Large intestine (tissue), 3 donors: Measurements from ENCODE around the gene PLPP7. TPM values are rescaled to one million over a fixed set of nuclear protein-coding genes. Genes with fewer than 3 reads are reported as not detected.
A peak's percentile ranks its signal among the peaks of the same experiment; 100 is the strongest.
"Not testable (repeated sequence)": the region's sequence is repeated elsewhere in the genome, so short reads cannot be mapped to it uniquely, and the experiment has no call there.

Source experiments
- DNase-seq, 2 donors: peaks; one replicate each; pipeline versions ENCODE4 v3.0.0 to v3.0.0-alpha.2; 2013
- H3K27ac ChIP-seq: one replicate; pipeline ENCODE4 v1.5.1; 2013; ENCODE audit warnings: low read length
- H3K27me3 ChIP-seq: 2 replicates; pipeline ENCODE4 v1.6.1; 2013; ENCODE audit warnings: low read length; ENCODE audit not compliant: control insufficient read depth, insufficient read depth
- H3K36me3 ChIP-seq: 2 replicates; pipeline ENCODE4 v1.6.1; 2013; ENCODE audit warnings: low read length; ENCODE audit not compliant: control insufficient read depth, insufficient read depth
- H3K4me1 ChIP-seq: one replicate; pipeline ENCODE4 v1.6.1; 2013; ENCODE audit warnings: low read length; ENCODE audit not compliant: control insufficient read depth, insufficient read depth
- H3K4me3 ChIP-seq: one replicate; pipeline ENCODE4 v1.5.1; 2013; ENCODE audit warnings: low read length
- H3K9me3 ChIP-seq: one replicate; pipeline ENCODE4 v1.6.1; 2013; ENCODE audit warnings: mild to moderate bottlenecking, low read depth, low read length, moderate library complexity; ENCODE audit not compliant: control insufficient read depth
- WGBS: methylation state at CpG from one replicate; pipeline ENCODE4 v1.1.5; 2013; ENCODE audit warnings: low lambda C conversion rate; ENCODE audit not compliant: insufficient coverage; 5-methylcytosine and 5-hydroxymethylcytosine counted together
- polyA plus RNA-seq: library from polyadenylated mRNA; unstranded; fragments of 120-200 nt; gene quantifications from one replicate; pipeline ENCODE4 v1.2.1, GENCODE V29; 2013

Gene PLPP7
- polyA plus RNA-seq, 1 donor, result 1.1 TPM

GRCh38 chr9:131266266-131267229 is 23.0 kb upstream of the PLPP7 start:
- no peaks in the 10 kb centered on the region for H3K27me3 ChIP-seq
- WGBS, result 80% methylated on average over 1 of the region's 26 CpGs
- H3K27ac ChIP-seq, result no peak overlapping the region
- no peaks in the 10 kb centered on the region for H3K36me3 ChIP-seq
- DNase-seq, result no peak
- no peaks in the 10 kb centered on the region for H3K9me3 ChIP-seq
- no peak overlapping the region for H3K4me3 ChIP-seq
- peaks cover 3% of the 10 kb centered on the region for H3K4me1 ChIP-seq

GRCh38 chr9:131270171-131271015 is 19.1 kb upstream of the PLPP7 start:
- no peaks in the 10 kb centered on the region for H3K36me3 ChIP-seq
- no peak overlapping the region for H3K4me3 ChIP-seq
- H3K9me3 ChIP-seq, result no peaks in the 10 kb centered on the region
- H3K27ac ChIP-seq, result no peak overlapping the region
- WGBS, result no CpG with 5 or more reads among the region's 20 CpGs
- peaks cover 4% of the 10 kb centered on the region for H3K4me1 ChIP-seq
- no peak for DNase-seq
- H3K27me3 ChIP-seq, result peaks cover 20% of the 10 kb centered on the region

- H3K9me3 ChIP-seq, H3K4me1 ChIP-seq, H3K36me3 ChIP-seq, DNase-seq, H3K27ac ChIP-seq, H3K4me3 ChIP-seq: not testable (repeated sequence)
- H3K27me3 ChIP-seq, result peaks cover 25% of the 10 kb centered on the region
- whole genome bisulfite sequencing, result no CpG with 5 or more reads among the region's 1 CpG
These were observed 18.6 kb upstream of the PLPP7 start for GRCh38 chr9:131271016-131271273.

- Histone ChIP-seq H3K36me3 (no peaks in the 10 kb centered on the region), H3K4me1 (peaks cover 4% of the 10 kb centered on the region), H3K27me3 (peaks cover 31% of the 10 kb centered on the region), H3K27ac (no peak overlapping the region), H3K9me3 (no peaks in the 10 kb centered on the region), H3K4me3 (no peak overlapping the region)
- no CpG with 5 or more reads among the region's 6 CpGs for WGBS
- no peak for DNase-seq
These were observed 18.0 kb upstream of the PLPP7 start for GRCh38 chr9:131271506-131271931.

- WGBS, result no CpG with 5 or more reads among the region's 3 CpGs
- Histone ChIP-seq H3K27me3 (peaks cover 31% of the 10 kb centered on the region), H3K4me1 (peaks cover 4% of the 10 kb centered on the region), H3K4me3 (no peak overlapping the region), H3K27ac (no peak overlapping the region), H3K36me3 (no peaks in the 10 kb centered on the region), H3K9me3 (no peaks in the 10 kb centered on the region)
- no peak for DNase-seq
These were observed 17.3 kb upstream of the PLPP7 start for GRCh38 chr9:131272212-131272611.

GRCh38 chr9:131273146-131273855 is 16.2 kb upstream of the PLPP7 start:
- no peak for DNase-seq
- no peaks in the 10 kb centered on the region for H3K36me3 ChIP-seq
- peak overlapping the region; percentile 1 for H3K4me3 ChIP-seq
- H3K27me3 ChIP-seq, result peaks cover 34% of the 10 kb centered on the region
- peaks cover 5% of the 10 kb centered on the region for H3K4me1 ChIP-seq
- no peaks in the 10 kb centered on the region for H3K9me3 ChIP-seq
- no peak overlapping the region for H3K27ac ChIP-seq
- no CpG with 5 or more reads among the region's 22 CpGs for WGBS

- H3K36me3 ChIP-seq, result no peaks in the 10 kb centered on the region
- WGBS, result no CpG with 5 or more reads among the region's 13 CpGs
- no peak for DNase-seq
- H3K27me3 ChIP-seq, result peaks cover 40% of the 10 kb centered on the region
- no peak overlapping the region for H3K27ac ChIP-seq
- peaks cover 5% of the 10 kb centered on the region for H3K4me1 ChIP-seq
- H3K9me3 ChIP-seq, result no peaks in the 10 kb centered on the region
- H3K4me3 ChIP-seq, result peak overlapping the region; percentile 1
These were observed 15.5 kb upstream of the PLPP7 start for GRCh38 chr9:131273856-131274673.

GRCh38 chr9:131274674-131275331 is 14.7 kb upstream of the PLPP7 start:
- Histone ChIP-seq H3K27me3 (peaks cover 46% of the 10 kb centered on the region), H3K36me3 (no peaks in the 10 kb centered on the region), H3K27ac (no peak overlapping the region), H3K9me3 (no peaks in the 10 kb centered on the region), H3K4me1 (peaks cover 5% of the 10 kb centered on the region), H3K4me3 (peak overlapping the region; percentile 9)
- no CpG with 5 or more reads among the region's 18 CpGs for WGBS
- no peak for DNase-seq

- peaks cover 51% of the 10 kb centered on the region for H3K27me3 ChIP-seq
These were observed 14.0 kb upstream of the PLPP7 start for GRCh38 chr9:131275332-131276093.

More at GRCh38 chr9:131275332-131276093, 14.0 kb upstream of the PLPP7 start:
- Histone ChIP-seq H3K4me3 (peak overlapping the region; percentile 9), H3K4me1 (peaks cover 5% of the 10 kb centered on the region), H3K27ac (no peak overlapping the region), H3K9me3 (no peaks in the 10 kb centered on the region), H3K36me3 (no peaks in the 10 kb centered on the region)
- DNase-seq, result no peak
- no CpG with 5 or more reads among the region's 29 CpGs for WGBS
